SK-N-MC (cell line): Measurements from ENCODE around the gene ELMO1.

Experiments
- EZH2 ChIP-seq: fragments of 200-600 bp; sonication (generic); IDR thresholded peaks from one replicate; pipeline ENCODE4 v1.6.1; 2017; ENCODE audit warnings: antibody characterized with exemption
- FOXP2 ChIP-seq: optimal IDR thresholded peaks from 2 replicates; pipeline ENCODE3; 2011; ENCODE audit warnings: mild to moderate bottlenecking, moderate library complexity; ENCODE audit not compliant: insufficient read depth; ENCODE audit errors: extremely low read length, control extremely low read depth
- POLR2AphosphoS5 ChIP-seq: IDR thresholded peaks from 2 replicates; pipeline ENCODE4 v1.6.1; 2012; ENCODE audit warnings: mild to moderate bottlenecking, low read depth, low read length, borderline replicate concordance

DNA sequence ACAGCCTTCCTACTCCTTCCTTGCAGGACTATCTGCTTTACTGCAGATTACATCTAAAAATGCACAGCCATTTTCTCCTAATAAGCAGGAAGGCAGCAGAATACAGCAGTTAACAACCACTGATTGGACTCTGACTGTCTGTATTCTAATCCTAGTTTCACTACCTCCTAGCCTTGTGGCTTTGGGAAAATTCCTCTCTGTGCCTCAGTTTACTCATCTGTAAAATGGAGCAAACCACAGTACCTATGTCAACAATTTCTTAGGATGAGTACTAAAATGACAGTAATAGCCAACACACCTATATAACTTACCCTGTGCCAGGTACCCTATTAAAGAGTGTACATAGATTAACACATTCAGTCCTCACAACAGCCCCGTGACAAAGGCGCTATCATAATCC, 89.5 kb downstream of the ELMO1 start:
- no peak for TF ChIP-seq POLR2AphosphoS5
- TF ChIP-seq EZH2, result no peak
- TF ChIP-seq FOXP2, result no peak
